Astrocyte (in vitro differentiated cells and primary cell): ENCODE measurements around the gene C10orf143. TPM values are rescaled to one million over a fixed set of nuclear protein-coding genes. Genes with fewer than 3 reads are reported as not detected.

Experiments used
- DNase-seq: peaks from one replicate; pipeline ENCODE4 v3.0.0-alpha.2; 2010; ENCODE audit warnings: low read depth
- FAIRE-seq: peaks from 2 replicates; lab custom pipeline; 2011; peaks lifted over from hg19 to GRCh38; lab: Jason Lieb, UNC
- H2AFZ ChIP-seq: 2 replicates; pipeline ENCODE4 v1.6.0; 2012; ENCODE audit warnings: low read depth, low read length, inconsistent platforms
- H3K27ac ChIP-seq: 2 replicates; pipeline ENCODE4 v1.5.1; 2011; ENCODE audit warnings: low read depth, low read length, inconsistent platforms
- H3K27me3 ChIP-seq: 2 replicates; pipeline ENCODE4 v1.6.0; 2011; ENCODE audit warnings: low read length, inconsistent platforms; ENCODE audit not compliant: insufficient read depth
- H3K36me3 ChIP-seq: 2 replicates; pipeline ENCODE4 v1.5.1; 2011; ENCODE audit warnings: low read length, inconsistent platforms; ENCODE audit not compliant: insufficient read depth
- H3K4me1 ChIP-seq: 2 replicates; pipeline ENCODE4 v1.5.1; 2011; ENCODE audit warnings: low read length, inconsistent platforms; ENCODE audit not compliant: insufficient read depth
- H3K4me2 ChIP-seq: 2 replicates; pipeline ENCODE4 v1.6.0; 2012; ENCODE audit warnings: low read length, inconsistent platforms
- H3K4me3 ChIP-seq: 2 replicates; pipeline ENCODE4 v1.5.1; 2011; ENCODE audit warnings: low read depth, mild to moderate bottlenecking, low read length, inconsistent platforms; ENCODE audit not compliant: insufficient read depth
- H3K79me2 ChIP-seq: 2 replicates; pipeline ENCODE4 v1.6.0; 2012; ENCODE audit warnings: mild to moderate bottlenecking, low read length, inconsistent platforms; ENCODE audit not compliant: insufficient read depth
- H3K9ac ChIP-seq: 2 replicates; pipeline ENCODE4 v1.6.0; 2012; ENCODE audit warnings: mild to moderate bottlenecking, low read length, inconsistent platforms
- H3K9me3 ChIP-seq: 2 replicates; pipeline ENCODE4 v1.5.1; 2012; ENCODE audit warnings: low read depth, mild to moderate bottlenecking, low read length, inconsistent platforms; ENCODE audit not compliant: insufficient read depth
- H4K20me1 ChIP-seq: 2 replicates; pipeline ENCODE4 v1.6.0; 2012; ENCODE audit warnings: low read length, inconsistent platforms; ENCODE audit not compliant: insufficient read depth
- H3K27ac Mint-ChIP-seq: one replicate; pipeline ENCODE4 v1.8.0; 2021; ENCODE audit warnings: mild to moderate bottlenecking, mixed read lengths; ENCODE audit not compliant: unreplicated experiment
- H3K27me3 Mint-ChIP-seq: one replicate; pipeline ENCODE4 v1.8.0; 2021; ENCODE audit warnings: low read depth, mixed read lengths; ENCODE audit not compliant: unreplicated experiment
- H3K36me3 Mint-ChIP-seq: one replicate; pipeline ENCODE4 v1.8.0; 2021; ENCODE audit warnings: low read depth, mixed read lengths; ENCODE audit not compliant: unreplicated experiment
- H3K4me1 Mint-ChIP-seq: one replicate; pipeline ENCODE4 v1.8.0; 2021; ENCODE audit warnings: low read depth, mixed read lengths; ENCODE audit not compliant: unreplicated experiment
- H3K4me3 Mint-ChIP-seq: one replicate; pipeline ENCODE4 v1.8.0; 2021; ENCODE audit warnings: mild to moderate bottlenecking, moderate library complexity, mixed read lengths; ENCODE audit not compliant: unreplicated experiment
- H3K9me3 Mint-ChIP-seq: one replicate; pipeline ENCODE4 v1.8.0; 2021; ENCODE audit warnings: mild to moderate bottlenecking, mixed read lengths; ENCODE audit not compliant: unreplicated experiment
- EZH2 ChIP-seq: IDR thresholded peaks from 2 replicates; pipeline ENCODE4 v1.6.1; 2012; ENCODE audit warnings: mild to moderate bottlenecking, low read length, inconsistent platforms; ENCODE audit not compliant: insufficient read depth
- total RNA-seq: library from RNA; stranded (reverse); gene quantifications from 2 replicates; pipeline ENCODE4 v1.2.1, GENCODE V29; 2021
- TF ChIP-seq, protein P1 (sequence below): IDR thresholded peaks from 2 replicates; pipeline ENCODE4 v1.5.1; 2011; ENCODE audit warnings: low read depth, mild to moderate bottlenecking, inconsistent platforms, low read length, moderate library complexity; ENCODE audit not compliant: insufficient read depth

The C10orf143 gene
- total RNA-seq, 1 donor from 2014 or later = 0.73 TPM

DNA sequence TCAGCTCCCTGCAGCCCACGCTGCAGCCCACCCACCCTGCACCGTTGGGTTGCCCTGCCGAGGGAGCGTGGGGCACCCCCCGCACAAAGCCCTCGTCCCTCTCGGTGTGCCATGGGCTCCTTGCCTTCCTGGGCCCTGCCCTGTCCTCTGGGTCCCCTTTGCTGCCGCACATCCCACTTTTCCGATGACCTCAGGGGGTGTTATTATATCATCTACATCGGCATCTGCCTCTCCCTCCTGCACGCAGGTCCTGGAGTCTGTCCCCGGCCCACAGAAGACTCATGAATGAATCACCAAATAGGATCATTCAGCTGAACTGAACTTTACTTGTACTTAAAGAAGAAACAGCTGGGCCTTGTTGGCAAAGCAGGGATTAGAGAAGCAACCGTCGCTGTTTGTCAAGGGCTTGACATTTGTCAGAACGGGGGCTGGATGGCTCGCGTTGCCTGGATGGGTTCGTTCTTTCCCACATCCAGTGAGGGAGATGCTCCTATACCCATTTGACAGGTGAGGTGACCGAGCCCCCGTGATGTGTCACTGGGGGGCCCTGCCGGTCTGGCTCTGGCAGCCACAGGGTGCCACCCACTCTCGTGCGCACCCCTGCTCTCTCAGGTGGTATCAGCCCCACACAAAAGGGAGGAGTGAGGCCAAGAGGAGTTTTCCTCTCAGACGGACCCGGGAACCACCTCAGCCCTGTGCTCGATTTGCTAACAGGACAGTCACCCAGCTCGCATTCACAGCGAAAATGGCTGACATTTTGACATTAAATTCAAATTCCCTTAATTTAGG, 87.9 kb downstream of the C10orf143 start:
- H3K27me3 ChIP-seq = no peaks in the 10 kb centered on the region
- H3K27ac Mint-ChIP-seq = no peak overlapping the region
- H3K9ac ChIP-seq = peak overlapping the region; percentile 41
- H3K9me3 ChIP-seq = no peaks in the 10 kb centered on the region
- H4K20me1 ChIP-seq = no peaks in the 10 kb centered on the region
- no peak overlapping the region for H2AFZ ChIP-seq
- H3K4me1 Mint-ChIP-seq = peaks cover 15% of the 10 kb centered on the region
- peaks cover 2% of the 10 kb centered on the region for H3K9me3 Mint-ChIP-seq
- peak; percentile 81 for FAIRE-seq
- H3K4me2 ChIP-seq = peak overlapping the region; percentile 52
- peak; percentile 88 for DNase-seq
- no peak for TF ChIP-seq EZH2
- TF ChIP-seq, protein P1, sequence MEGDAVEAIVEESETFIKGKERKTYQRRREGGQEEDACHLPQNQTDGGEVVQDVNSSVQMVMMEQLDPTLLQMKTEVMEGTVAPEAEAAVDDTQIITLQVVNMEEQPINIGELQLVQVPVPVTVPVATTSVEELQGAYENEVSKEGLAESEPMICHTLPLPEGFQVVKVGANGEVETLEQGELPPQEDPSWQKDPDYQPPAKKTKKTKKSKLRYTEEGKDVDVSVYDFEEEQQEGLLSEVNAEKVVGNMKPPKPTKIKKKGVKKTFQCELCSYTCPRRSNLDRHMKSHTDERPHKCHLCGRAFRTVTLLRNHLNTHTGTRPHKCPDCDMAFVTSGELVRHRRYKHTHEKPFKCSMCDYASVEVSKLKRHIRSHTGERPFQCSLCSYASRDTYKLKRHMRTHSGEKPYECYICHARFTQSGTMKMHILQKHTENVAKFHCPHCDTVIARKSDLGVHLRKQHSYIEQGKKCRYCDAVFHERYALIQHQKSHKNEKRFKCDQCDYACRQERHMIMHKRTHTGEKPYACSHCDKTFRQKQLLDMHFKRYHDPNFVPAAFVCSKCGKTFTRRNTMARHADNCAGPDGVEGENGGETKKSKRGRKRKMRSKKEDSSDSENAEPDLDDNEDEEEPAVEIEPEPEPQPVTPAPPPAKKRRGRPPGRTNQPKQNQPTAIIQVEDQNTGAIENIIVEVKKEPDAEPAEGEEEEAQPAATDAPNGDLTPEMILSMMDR = no peak
- H3K27me3 Mint-ChIP-seq = peaks cover 8% of the 10 kb centered on the region
- H3K36me3 ChIP-seq = no peaks in the 10 kb centered on the region
- H3K4me1 ChIP-seq = peaks cover 23% of the 10 kb centered on the region
- no peak overlapping the region for H3K4me3 ChIP-seq
- H3K36me3 Mint-ChIP-seq = no peaks in the 10 kb centered on the region
- no peaks in the 10 kb centered on the region for H3K79me2 ChIP-seq
- no peak overlapping the region for H3K4me3 Mint-ChIP-seq
- H3K27ac ChIP-seq = peak overlapping the region; percentile 53

DNA sequence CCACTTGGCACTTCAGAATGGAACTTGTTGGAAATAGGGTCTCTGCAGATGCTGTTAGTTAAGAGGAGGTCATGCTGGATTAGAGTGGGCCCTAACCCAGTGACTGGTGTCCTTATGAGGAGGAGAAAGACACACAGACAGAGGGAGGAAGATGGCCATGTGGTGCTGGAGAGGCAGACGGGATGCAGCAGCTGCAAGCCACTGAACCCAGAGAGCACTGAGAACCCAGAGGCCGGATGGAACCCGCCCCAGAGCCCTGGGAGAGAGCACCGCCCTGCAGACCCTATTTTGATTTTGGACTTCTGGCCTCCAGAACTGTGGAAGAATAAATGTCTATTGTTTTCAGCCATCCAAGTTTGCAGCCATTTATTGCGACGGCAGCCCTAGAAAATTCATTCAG, 88.5 kb downstream of the C10orf143 start:
- Histone ChIP-seq H3K27ac (no peak overlapping the region), H3K79me2 (no peaks in the 10 kb centered on the region), H4K20me1 (no peaks in the 10 kb centered on the region), H3K9me3 (no peaks in the 10 kb centered on the region), H3K4me3 (no peak overlapping the region), H3K9ac (no peak overlapping the region), H3K36me3 (no peaks in the 10 kb centered on the region), H3K27me3 (no peaks in the 10 kb centered on the region), H3K4me2 (peak overlapping the region; percentile 52), H2AFZ (no peak overlapping the region), H3K4me1 (peaks cover 23% of the 10 kb centered on the region)
- peaks cover 2% of the 10 kb centered on the region for H3K9me3 Mint-ChIP-seq
- no peaks in the 10 kb centered on the region for H3K36me3 Mint-ChIP-seq
- H3K27ac Mint-ChIP-seq = no peak overlapping the region
- H3K27me3 Mint-ChIP-seq = peaks cover 8% of the 10 kb centered on the region
- peaks cover 15% of the 10 kb centered on the region for H3K4me1 Mint-ChIP-seq
- FAIRE-seq (no peak), DNase-seq (no peak)
- TF ChIP-seq, protein P1 = no peak
- TF ChIP-seq EZH2 = no peak
- H3K4me3 Mint-ChIP-seq = no peak overlapping the region
